Prostate gland (tissue), 2 donors: ENCODE measurements around the gene BSPRY.

Source experiments
- CTCF ChIP-seq, 4 experiments: fragments of 200-600 bp in 2 of 4; fragments of 450-650 bp in 2 of 4; sonication (generic) in 2 of 4; IDR thresholded peaks; 1 replicate in 3 of 4; 2 replicates in 1 of 4; pipeline ENCODE4 v1.5.1; 2016 to 2019; ENCODE audit warnings: antibody characterized with exemption in 4 of 4, mild to moderate bottlenecking in 2 of 4, moderate library complexity in 2 of 4
- POLR2A ChIP-seq: fragments of 450-650 bp; IDR thresholded peaks from one replicate; pipeline ENCODE4 v1.6.1; 2016; ENCODE audit warnings: antibody characterized with exemption, mild to moderate bottlenecking
- POLR2AphosphoS5 ChIP-seq: sonication (generic); formaldehyde crosslinking; IDR thresholded peaks from one replicate; pipeline ENCODE4 v1.6.1; 2017; ENCODE audit warnings: antibody characterized with exemption

GRCh38 chr9:113356686-113357292 lies 7.4 kb downstream of the BSPRY start:
- TF ChIP-seq CTCF (IDR thresholded peaks at IDR 0.05): no peak
- no peak for TF ChIP-seq POLR2AphosphoS5
- TF ChIP-seq POLR2A: no peak
